ENCODE results near the gene GBX2. TPM values are rescaled to one million over a fixed set of nuclear protein-coding genes. Genes with fewer than 3 reads are reported as not detected.

GBX2 gene
- total and polyA plus RNA-seq, 2 of the 8 experiments (the other 6 are each of a cell fraction or from before 2014, with no cell fraction given), result 0.38 to 0.89 TPM

DNA sequence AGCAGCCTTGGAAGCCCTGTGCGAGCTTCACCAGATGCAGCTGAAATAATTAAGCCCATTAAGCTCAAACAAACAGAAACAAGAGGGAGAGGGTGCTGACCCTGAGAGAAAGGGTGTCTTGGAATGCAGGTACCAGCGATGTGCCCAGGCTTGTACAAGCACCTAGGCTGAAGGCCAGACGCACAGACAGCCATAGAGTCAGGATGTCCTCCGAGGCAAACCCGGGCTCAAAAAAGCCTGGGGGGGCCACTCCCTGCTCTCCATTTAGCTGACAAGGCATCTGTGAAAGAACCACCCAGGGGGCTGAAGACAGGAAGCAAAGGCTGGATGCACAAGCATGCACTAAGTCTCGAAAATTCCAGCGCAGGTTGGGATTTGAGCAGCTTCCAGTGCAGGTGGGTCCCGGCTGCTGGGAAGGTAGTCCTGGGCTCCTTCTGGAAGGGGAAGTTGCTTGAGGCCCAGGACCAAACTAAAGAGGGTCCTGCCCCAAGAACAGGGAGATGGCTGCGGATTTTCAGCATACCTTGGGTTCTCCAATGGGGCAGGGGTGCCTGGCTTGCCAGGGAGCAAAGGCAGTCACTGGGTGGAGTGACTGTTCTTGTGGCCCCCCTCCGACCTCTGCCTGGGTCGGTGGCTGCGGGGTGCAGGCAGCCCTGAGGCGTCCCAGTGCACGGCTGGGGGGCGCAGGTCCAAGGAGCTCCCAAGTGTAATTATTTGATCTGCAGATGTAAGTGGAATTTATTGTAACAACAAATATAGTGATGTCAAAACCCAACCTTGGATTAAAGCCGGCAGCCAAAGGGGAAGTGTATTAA, 5.9 kb downstream of the GBX2 start:
- Histone ChIP-seq H4K5ac (ENCODE audit: insufficient read length, low read depth, low read length) (no peak overlapping the region), H3K4me3 (ENCODE audit: extremely low read depth in 1 of 4, insufficient read depth in 2 of 4, low read depth in 3 of 4, low read length in 4 of 4) (no peak overlapping the region; a peak in 1 of 8 replicates), H2BK15ac (ENCODE audit: low read length) (no peak overlapping the region), H3K18ac (ENCODE audit: extremely low read depth, low read length) (peak overlapping the region; percentile 38; the same call in 1 of the 2 replicates), H2BK12ac (ENCODE audit: low read depth, low read length) (peak overlapping the region; percentile 97; the same call in 1 of the 2 replicates), H3K4ac (replicated peaks; ENCODE audit: insufficient read length, low read depth, low read length) (no peak overlapping the region), H2BK120ac (replicated peaks; ENCODE audit: low read depth, low read length) (peak overlapping the region; percentile 35), H4K91ac (replicated peaks; ENCODE audit: insufficient read length, low read length) (peak overlapping the region; percentile 20), H3K4me2 (ENCODE audit: insufficient read depth in 1 of 2, low read depth in 2 of 2, low read length in 2 of 2) (peak overlapping the region in 1 of 2 experiments; percentile 5; a peak in 1 of 4 replicates), H2BK5ac (ENCODE audit: low read depth, low read length) (peak overlapping the region; percentile 97; the same call in 1 of the 2 replicates), H3K9ac (replicated peaks in 1 of 4; ENCODE audit: extremely low read depth in 1 of 4, low read depth in 3 of 4, low read length in 3 of 4) (no peak overlapping the region), H3K36me3 (ENCODE audit: control insufficient read depth in 2 of 4, insufficient read depth in 4 of 4, low read length in 3 of 4) (no peaks in the 10 kb centered on the region; a peak in 2 of 8 replicates), H3K14ac (ENCODE audit: insufficient read length) (no peak overlapping the region), H3K27ac (ENCODE audit: low read depth, low read length) (no peak overlapping the region), H3K23ac (ENCODE audit: insufficient read length) (no peak overlapping the region), H3K4me1 (replicated peaks in 1 of 4; ENCODE audit: control insufficient read depth in 3 of 4, insufficient read depth in 4 of 4, low read length in 3 of 4) (peaks cover 4 to 59% (median 46%) of the 10 kb centered on the region in 4 experiments), H3K79me2 (ENCODE audit: control insufficient read depth in 1 of 2, insufficient read depth in 2 of 2, low read length in 2 of 2) (no peaks in the 10 kb centered on the region), H3K9me3 (ENCODE audit: insufficient read depth in 2 of 2, low read depth in 1 of 2, low read length in 1 of 2) (no peaks in the 10 kb centered on the region), H4K8ac (ENCODE audit: extremely low read depth, insufficient read depth, low read length) (no peak overlapping the region), H3K23me2 (ENCODE audit: low read depth, low read length) (peaks cover 23% of the 10 kb centered on the region; the same call in 1 of the 2 replicates), H2AFZ (ENCODE audit: low read length) (no peak overlapping the region), H4K20me1 (replicated peaks in 1 of 2; ENCODE audit: control insufficient read depth in 1 of 2, insufficient read depth in 2 of 2, low read length in 2 of 2) (peaks cover 18% of the 10 kb centered on the region in 2 experiments), H2AK5ac (ENCODE audit: low read depth, low read length) (0 out of 2 replicates have a peak overlapping the region, but pooled peaks have one; percentile 24), H2BK20ac (ENCODE audit: low read length) (peak overlapping the region; percentile 80; the same call in 1 of the 2 replicates), H3K27me3 (replicated peaks in 1 of 4; ENCODE audit: control insufficient read depth in 3 of 4, extremely low read depth in 1 of 4, insufficient read depth in 3 of 4, low read length in 3 of 4) (peaks cover 89 to 98% (median 95%) of the 10 kb centered on the region in 4 experiments), H3K56ac (replicated peaks; ENCODE audit: insufficient read length, low read depth, low read length) (no peak overlapping the region), H3K79me1 (ENCODE audit: low read depth, low read length) (no peaks in the 10 kb centered on the region)
- DNase-seq (ENCODE audit: low read depth in 1 of 2, low spot score in 2 of 2) (peak in 1 of 2 experiments; percentile 64), FAIRE-seq (no peak)
- 14% methylated on average over 16 of the region's 16 CpGs; no CpG with 5 or more reads in 1 of the 2 experiments for WGBS, 2 experiments (ENCODE audit: extremely low coverage in 1 of 2, insufficient coverage in 1 of 2, insufficient read length in 1 of 2, insufficient replicate concordance in 2 of 2, low coverage in 1 of 2, low lambda C conversion rate in 2 of 2, missing lambda C conversion rate in 1 of 2)
- ChIA-PET CTCF (ENCODE audit: partially characterized antibody) (interaction anchor here (0.6 to 3.1 kb wide), 8 partner anchors 9 to 383 kb away, joined by 3 to 44 read pairs (median 4); no protein-coding TSS in a partner anchor), POLR2A (ENCODE audit: partially characterized antibody) (interaction anchor here (0.9 to 6.3 kb wide), 7 partner anchors 8 to 66 kb away, joined by 3 to 54 read pairs (median 4); partner anchors contain the start of gene GBX2)
- TF ChIP-seq JUND (IDR thresholded peaks at IDR 0.05; ENCODE audit: low read length) (no peak), SP1 (IDR thresholded peaks at IDR 0.05; ENCODE audit: low read depth, low read length) (no peak), GABPA (IDR thresholded peaks at IDR 0.05; ENCODE audit: borderline replicate concordance, insufficient read depth, low read length) (no peak), SUZ12 (IDR thresholded peaks at IDR 0.05; ENCODE audit: low read length) (peak; percentile 22), BACH1 (IDR thresholded peaks at IDR 0.05; ENCODE audit: low read length) (no peak), SIN3A (conservative IDR thresholded peaks at IDR 0.05 in 1 of 2, IDR thresholded peaks at IDR 0.05 in 1 of 2; ENCODE audit: low read depth in 1 of 2, low read length in 2 of 2) (no peak), JUN (IDR thresholded peaks at IDR 0.05; ENCODE audit: low read depth, low read length) (no peak), TCF12 (IDR thresholded peaks at IDR 0.05; ENCODE audit: low read depth, low read length) (no peak), SP4 (IDR thresholded peaks at IDR 0.05; ENCODE audit: low read length) (no peak), EZH2 (IDR thresholded peaks at IDR 0.05; ENCODE audit: low read depth, low read length, severe bottlenecking) (peak; percentile 49)
- TF ChIP-seq, protein P1, sequence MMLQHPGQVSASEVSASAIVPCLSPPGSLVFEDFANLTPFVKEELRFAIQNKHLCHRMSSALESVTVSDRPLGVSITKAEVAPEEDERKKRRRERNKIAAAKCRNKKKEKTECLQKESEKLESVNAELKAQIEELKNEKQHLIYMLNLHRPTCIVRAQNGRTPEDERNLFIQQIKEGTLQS (IDR thresholded peaks at IDR 0.05; ENCODE audit: insufficient read depth, low read depth, low read length), result no peak

All from H1 (cell line).